ENCODE data around the gene JCAD.

Gene JCAD

GRCh38 chr10:30092151-30092790 lies 32.9 kb upstream of the JCAD start:
- Histone ChIP-seq H3K36me3 (ENCODE audit: control insufficient read depth, insufficient read depth, low read length) (no peaks in the 10 kb centered on the region), H3K27ac (ENCODE audit: low read depth, low read length) (no peak overlapping the region), H3K4me1 (ENCODE audit: control insufficient read depth, insufficient read depth, low read length) (no peaks in the 10 kb centered on the region), H3K9me3 (ENCODE audit: control insufficient read depth, insufficient read depth, low read length) (no peaks in the 10 kb centered on the region), H3K9ac (ENCODE audit: low read depth, low read length) (no peak overlapping the region; the same call in 1 of the 2 replicates), H3K4me3 (ENCODE audit: low read depth, low read length) (no peak overlapping the region), H3K27me3 (ENCODE audit: control insufficient read depth, insufficient read depth, low read length) (no peaks in the 10 kb centered on the region)

GRCh38 chr10:30091136-30091535 lies 31.8 kb upstream of the JCAD start:
- no peaks in the 10 kb centered on the region for H3K36me3 ChIP-seq (ENCODE audit: control insufficient read depth, insufficient read depth, low read length)
- H3K27ac ChIP-seq (ENCODE audit: low read depth, low read length) = no peak overlapping the region
- H3K9ac ChIP-seq (ENCODE audit: low read depth, low read length) = no peak overlapping the region
- no peak overlapping the region for H3K4me3 ChIP-seq (ENCODE audit: low read depth, low read length)
- H3K4me1 ChIP-seq (ENCODE audit: control insufficient read depth, insufficient read depth, low read length) = no peaks in the 10 kb centered on the region
- H3K9me3 ChIP-seq (ENCODE audit: control insufficient read depth, insufficient read depth, low read length) = no peaks in the 10 kb centered on the region
- no peaks in the 10 kb centered on the region for H3K27me3 ChIP-seq (ENCODE audit: control insufficient read depth, insufficient read depth, low read length)

- Histone ChIP-seq H3K4me1 (ENCODE audit: control insufficient read depth, insufficient read depth, low read length) (no peaks in the 10 kb centered on the region), H3K36me3 (ENCODE audit: control insufficient read depth, insufficient read depth, low read length) (no peaks in the 10 kb centered on the region), H3K9me3 (ENCODE audit: control insufficient read depth, insufficient read depth, low read length) (no peaks in the 10 kb centered on the region), H3K4me3 (ENCODE audit: low read depth, low read length) (no peak overlapping the region), H3K27me3 (ENCODE audit: control insufficient read depth, insufficient read depth, low read length) (no peaks in the 10 kb centered on the region), H3K9ac (ENCODE audit: low read depth, low read length) (no peak overlapping the region), H3K27ac (ENCODE audit: low read depth, low read length) (peak overlapping the region; percentile 20)
Observed at GRCh38 chr10:30088178-30088577, 28.8 kb upstream of the JCAD start.

- no peaks in the 10 kb centered on the region for H3K4me1 ChIP-seq (ENCODE audit: control insufficient read depth, insufficient read depth, low read length)
- no peaks in the 10 kb centered on the region for H3K27me3 ChIP-seq (ENCODE audit: control insufficient read depth, insufficient read depth, low read length)
- no peak overlapping the region for H3K4me3 ChIP-seq (ENCODE audit: low read depth, low read length)
Observed at GRCh38 chr10:30083934-30084333, 24.5 kb upstream of the JCAD start.

GRCh38 chr10:30081182-30081581 lies 21.8 kb upstream of the JCAD start:
- Histone ChIP-seq H3K9me3 (ENCODE audit: control insufficient read depth, insufficient read depth, low read length) (no peaks in the 10 kb centered on the region), H3K4me1 (ENCODE audit: control insufficient read depth, insufficient read depth, low read length) (no peaks in the 10 kb centered on the region), H3K27ac (ENCODE audit: low read depth, low read length) (no peak overlapping the region), H3K4me3 (ENCODE audit: low read depth, low read length) (no peak overlapping the region), H3K27me3 (ENCODE audit: control insufficient read depth, insufficient read depth, low read length) (no peaks in the 10 kb centered on the region), H3K9ac (ENCODE audit: low read depth, low read length) (no peak overlapping the region), H3K36me3 (ENCODE audit: control insufficient read depth, insufficient read depth, low read length) (no peaks in the 10 kb centered on the region)

More at GRCh38 chr10:30083934-30084333, 24.5 kb upstream of the JCAD start:
- H3K27ac ChIP-seq (ENCODE audit: low read depth, low read length) = no peak overlapping the region
- no peak overlapping the region for H3K9ac ChIP-seq (ENCODE audit: low read depth, low read length)
- no peaks in the 10 kb centered on the region for H3K36me3 ChIP-seq (ENCODE audit: control insufficient read depth, insufficient read depth, low read length)
- H3K9me3 ChIP-seq (ENCODE audit: control insufficient read depth, insufficient read depth, low read length) = no peaks in the 10 kb centered on the region

GRCh38 chr10:30080161-30080560 lies 20.8 kb upstream of the JCAD start:
- Histone ChIP-seq H3K36me3 (ENCODE audit: control insufficient read depth, insufficient read depth, low read length) (no peaks in the 10 kb centered on the region), H3K27me3 (ENCODE audit: control insufficient read depth, insufficient read depth, low read length) (no peaks in the 10 kb centered on the region), H3K4me1 (ENCODE audit: control insufficient read depth, insufficient read depth, low read length) (no peaks in the 10 kb centered on the region), H3K9me3 (ENCODE audit: control insufficient read depth, insufficient read depth, low read length) (no peaks in the 10 kb centered on the region), H3K9ac (ENCODE audit: low read depth, low read length) (no peak overlapping the region), H3K4me3 (ENCODE audit: low read depth, low read length) (no peak overlapping the region), H3K27ac (ENCODE audit: low read depth, low read length) (no peak overlapping the region)

- Histone ChIP-seq H3K36me3 (ENCODE audit: control insufficient read depth, insufficient read depth, low read length) (no peaks in the 10 kb centered on the region), H3K9me3 (ENCODE audit: control insufficient read depth, insufficient read depth, low read length) (no peaks in the 10 kb centered on the region), H3K9ac (ENCODE audit: low read depth, low read length) (no peak overlapping the region), H3K4me3 (ENCODE audit: low read depth, low read length) (no peak overlapping the region), H3K27me3 (ENCODE audit: control insufficient read depth, insufficient read depth, low read length) (no peaks in the 10 kb centered on the region), H3K27ac (ENCODE audit: low read depth, low read length) (no peak overlapping the region), H3K4me1 (ENCODE audit: control insufficient read depth, insufficient read depth, low read length) (no peaks in the 10 kb centered on the region)
Observed at GRCh38 chr10:30079408-30079807, 20.0 kb upstream of the JCAD start.

GRCh38 chr10:30075481-30075880 lies 16.1 kb upstream of the JCAD start:
- no peaks in the 10 kb centered on the region for H3K27me3 ChIP-seq (ENCODE audit: control insufficient read depth, insufficient read depth, low read length)
- no peak overlapping the region for H3K4me3 ChIP-seq (ENCODE audit: low read depth, low read length)
- no peak overlapping the region for H3K27ac ChIP-seq (ENCODE audit: low read depth, low read length)
- H3K9me3 ChIP-seq (ENCODE audit: control insufficient read depth, insufficient read depth, low read length) = no peaks in the 10 kb centered on the region
- H3K9ac ChIP-seq (ENCODE audit: low read depth, low read length) = no peak overlapping the region
- no peaks in the 10 kb centered on the region for H3K4me1 ChIP-seq (ENCODE audit: control insufficient read depth, insufficient read depth, low read length)
- no peaks in the 10 kb centered on the region for H3K36me3 ChIP-seq (ENCODE audit: control insufficient read depth, insufficient read depth, low read length)

GRCh38 chr10:30074933-30075332 lies 15.5 kb upstream of the JCAD start:
- Histone ChIP-seq H3K27ac (ENCODE audit: low read depth, low read length) (no peak overlapping the region), H3K27me3 (ENCODE audit: control insufficient read depth, insufficient read depth, low read length) (no peaks in the 10 kb centered on the region), H3K9ac (ENCODE audit: low read depth, low read length) (no peak overlapping the region), H3K4me1 (ENCODE audit: control insufficient read depth, insufficient read depth, low read length) (no peaks in the 10 kb centered on the region), H3K9me3 (ENCODE audit: control insufficient read depth, insufficient read depth, low read length) (no peaks in the 10 kb centered on the region), H3K36me3 (ENCODE audit: control insufficient read depth, insufficient read depth, low read length) (no peaks in the 10 kb centered on the region), H3K4me3 (ENCODE audit: low read depth, low read length) (no peak overlapping the region)

- no peak overlapping the region for H3K4me3 ChIP-seq (ENCODE audit: low read depth, low read length)
- H3K27ac ChIP-seq (ENCODE audit: low read depth, low read length) = no peak overlapping the region
- H3K9ac ChIP-seq (ENCODE audit: low read depth, low read length) = no peak overlapping the region
- H3K27me3 ChIP-seq (ENCODE audit: control insufficient read depth, insufficient read depth, low read length) = no peaks in the 10 kb centered on the region
- no peaks in the 10 kb centered on the region for H3K4me1 ChIP-seq (ENCODE audit: control insufficient read depth, insufficient read depth, low read length)
- no peaks in the 10 kb centered on the region for H3K36me3 ChIP-seq (ENCODE audit: control insufficient read depth, insufficient read depth, low read length)
- H3K9me3 ChIP-seq (ENCODE audit: control insufficient read depth, insufficient read depth, low read length) = no peaks in the 10 kb centered on the region
Observed at GRCh38 chr10:30074090-30074489, 14.7 kb upstream of the JCAD start.

- no peaks in the 10 kb centered on the region for H3K36me3 ChIP-seq (ENCODE audit: control insufficient read depth, insufficient read depth, low read length)
- H3K4me1 ChIP-seq (ENCODE audit: control insufficient read depth, insufficient read depth, low read length) = no peaks in the 10 kb centered on the region
- no peaks in the 10 kb centered on the region for H3K27me3 ChIP-seq (ENCODE audit: control insufficient read depth, insufficient read depth, low read length)
- H3K27ac ChIP-seq (ENCODE audit: low read depth, low read length) = no peak overlapping the region
- no peak overlapping the region for H3K4me3 ChIP-seq (ENCODE audit: low read depth, low read length)
- H3K9me3 ChIP-seq (ENCODE audit: control insufficient read depth, insufficient read depth, low read length) = no peaks in the 10 kb centered on the region
- no peak overlapping the region for H3K9ac ChIP-seq (ENCODE audit: low read depth, low read length)
Observed at GRCh38 chr10:30073767-30074060, 14.3 kb upstream of the JCAD start.

Data from HUES48 (cell line).